ENCODE data around the gene RPL22L1.

GRCh38 chr3:170815340-170815739 is 54.7 kb downstream of the RPL22L1 start:
- TF ChIP-seq CTCF (IDR thresholded peaks at IDR 0.05) = no peak
- no peak for TF ChIP-seq POLR2A (IDR thresholded peaks at IDR 0.05)

Data from heart left ventricle (tissue), 13 donors.